NCI-H774 (cell line): ENCODE measurements around the gene PRELP.

Experiments
- DNase-seq: peaks from one replicate; lab custom pipeline; 2025; lab: John Stamatoyannopoulos, UW

Gene PRELP

GRCh38 chr1:203524152-203524551 is 48.5 kb downstream of the PRELP start:
- no peak for DNase-seq

- DNase-seq: no peak
Observed at GRCh38 chr1:203524824-203525223, 49.2 kb downstream of the PRELP start.

GRCh38 chr1:203525685-203526084 is 50.1 kb downstream of the PRELP start:
- DNase-seq: no peak

DNA sequence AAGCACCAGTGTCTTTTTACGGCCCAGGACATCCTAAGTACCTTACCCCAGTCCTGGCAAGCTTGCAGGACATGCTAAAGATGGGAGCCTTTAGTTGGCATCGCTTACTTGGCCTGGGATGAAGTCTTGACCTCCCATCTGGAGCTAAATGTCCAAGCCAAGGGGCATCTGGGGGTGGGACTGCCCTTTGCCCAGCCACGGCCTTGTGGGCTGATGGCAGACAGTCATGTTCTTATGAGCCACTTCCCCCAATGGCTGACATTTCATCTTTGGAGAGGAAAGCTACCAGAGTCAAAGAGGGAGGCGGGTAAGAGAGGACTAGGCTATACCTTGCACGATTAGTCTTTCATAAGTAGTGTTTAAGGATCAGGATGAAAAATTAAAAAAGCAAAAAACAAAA is 50.5 kb downstream of the PRELP start:
- no peak for DNase-seq

GRCh38 chr1:203526572-203526971 is 51.0 kb downstream of the PRELP start:
- DNase-seq: no peak

DNA sequence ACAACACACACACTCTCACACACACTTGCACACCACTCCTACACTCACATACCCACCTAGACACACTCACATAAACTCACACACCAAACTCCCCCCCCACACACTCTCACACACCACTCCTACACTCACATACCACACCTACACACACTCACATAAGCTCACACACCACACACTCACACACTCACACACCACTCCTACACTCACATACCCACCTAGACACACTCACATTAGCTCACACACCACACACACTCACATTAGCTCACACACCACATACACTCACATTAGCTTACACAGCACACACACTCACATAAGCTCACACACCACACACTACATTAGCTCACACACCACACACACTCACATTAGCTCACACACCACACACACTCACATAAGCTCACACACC is 51.4 kb downstream of the PRELP start:
- no peak for DNase-seq

GRCh38 chr1:203528063-203528462 is 52.5 kb downstream of the PRELP start:
- DNase-seq: no peak

DNA sequence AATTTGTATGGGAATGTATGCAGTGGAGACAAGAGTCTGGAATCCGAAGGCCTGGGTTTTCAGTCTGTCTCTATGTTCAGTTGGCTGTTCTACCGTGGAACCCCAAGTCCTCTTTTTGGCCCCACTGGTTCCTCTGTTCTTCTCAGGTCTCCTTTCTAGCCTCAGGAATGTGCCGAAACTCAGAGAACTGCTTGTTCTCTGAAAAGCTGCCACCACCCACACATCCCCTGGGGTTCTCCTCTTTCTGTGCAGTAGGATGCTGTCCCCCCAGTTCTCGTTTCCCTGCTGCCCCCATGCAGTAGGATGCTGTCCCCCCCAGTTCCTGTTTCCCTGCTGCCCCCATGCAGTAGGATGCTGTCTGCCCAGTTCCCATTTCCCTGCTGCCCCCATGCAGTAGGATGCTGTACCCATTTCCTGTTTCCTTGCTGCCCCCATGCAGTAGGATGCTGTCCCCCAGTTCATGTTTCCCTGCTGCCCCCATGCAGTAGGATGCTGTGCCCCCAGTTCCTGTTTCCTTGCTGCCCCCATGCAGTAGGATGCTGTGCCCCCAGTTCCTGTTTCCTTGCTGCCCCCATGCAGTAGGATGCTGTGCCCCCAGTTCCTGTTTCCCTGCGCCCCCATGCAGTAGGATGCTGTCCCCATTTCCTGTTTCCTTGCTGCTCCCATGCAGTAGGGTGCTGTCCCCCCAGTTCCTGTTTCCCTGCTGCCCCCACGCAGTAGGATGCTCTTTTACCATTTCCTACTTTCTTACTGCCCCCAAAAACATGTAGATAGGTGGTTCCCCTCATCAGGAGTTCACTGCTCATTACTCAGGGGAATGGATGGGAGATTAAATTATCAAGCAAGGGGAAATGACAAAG is 53.6 kb downstream of the PRELP start:
- DNase-seq: no peak

- no peak for DNase-seq
Observed at GRCh38 chr1:203531063-203531462, 55.5 kb downstream of the PRELP start.

DNA sequence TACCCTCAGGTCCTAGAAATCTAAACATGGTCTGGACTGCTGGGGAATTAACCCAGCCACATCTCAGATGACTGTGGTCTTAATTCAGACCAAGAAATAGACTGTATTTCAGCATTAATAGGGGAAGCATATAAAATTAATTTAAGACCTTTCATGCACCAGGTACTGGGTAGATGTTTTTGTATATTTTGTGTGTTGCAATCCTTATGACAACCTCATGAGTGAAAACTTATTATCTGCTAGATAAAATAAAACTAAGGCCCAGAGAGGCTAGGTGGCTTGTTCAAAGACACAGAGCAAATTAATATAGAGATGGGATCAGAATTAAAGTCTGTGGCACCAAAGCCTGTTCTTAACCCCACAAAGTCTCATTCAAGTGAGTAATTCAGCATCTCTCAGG is 58.4 kb downstream of the PRELP start:
- no peak for DNase-seq

DNA sequence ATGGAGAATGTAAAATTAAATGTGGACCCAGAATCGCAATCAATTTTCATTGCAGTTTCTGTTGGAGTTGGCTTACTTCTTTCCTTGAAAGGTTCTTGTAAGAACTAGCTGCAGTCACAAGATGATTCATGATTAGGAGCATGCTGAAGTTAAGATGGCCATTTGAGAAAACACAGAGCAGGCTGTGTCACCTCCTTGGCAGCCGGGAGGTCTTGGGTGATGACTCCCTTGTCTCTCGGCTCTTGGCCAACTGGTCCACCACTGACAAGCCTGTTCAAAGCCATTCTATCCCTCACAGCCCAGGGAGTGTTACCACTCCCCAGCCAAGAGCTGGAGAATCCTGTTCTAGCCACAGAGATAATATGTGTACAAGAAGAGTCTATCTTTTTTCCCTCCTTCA is 58.9 kb downstream of the PRELP start:
- no peak for DNase-seq

- no peak for DNase-seq
Observed at GRCh38 chr1:203536575-203536974, 61.0 kb downstream of the PRELP start.

DNA sequence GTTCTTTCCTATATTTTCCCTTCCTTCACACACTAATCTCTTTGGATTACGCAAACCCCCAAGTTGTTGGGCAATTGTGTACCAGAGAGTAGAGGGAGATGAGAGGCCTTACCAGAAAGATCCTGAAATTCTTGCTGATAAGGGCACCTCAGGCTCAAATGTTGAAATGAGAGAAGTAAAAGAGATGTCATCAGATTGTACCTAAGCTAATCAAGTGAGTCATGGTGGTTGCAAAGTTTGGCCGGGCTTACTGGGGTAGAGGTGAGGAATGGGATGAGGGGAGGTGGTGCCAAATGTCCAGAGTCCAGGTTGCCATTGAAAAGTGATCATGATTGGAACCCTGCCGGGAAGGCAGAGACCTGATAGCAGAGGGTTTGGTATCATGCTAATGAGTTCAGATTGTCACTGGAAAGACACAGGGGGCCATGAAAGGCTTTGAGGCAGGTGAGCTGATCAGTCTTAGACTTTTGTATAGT is 61.4 kb downstream of the PRELP start:
- DNase-seq: no peak

DNA sequence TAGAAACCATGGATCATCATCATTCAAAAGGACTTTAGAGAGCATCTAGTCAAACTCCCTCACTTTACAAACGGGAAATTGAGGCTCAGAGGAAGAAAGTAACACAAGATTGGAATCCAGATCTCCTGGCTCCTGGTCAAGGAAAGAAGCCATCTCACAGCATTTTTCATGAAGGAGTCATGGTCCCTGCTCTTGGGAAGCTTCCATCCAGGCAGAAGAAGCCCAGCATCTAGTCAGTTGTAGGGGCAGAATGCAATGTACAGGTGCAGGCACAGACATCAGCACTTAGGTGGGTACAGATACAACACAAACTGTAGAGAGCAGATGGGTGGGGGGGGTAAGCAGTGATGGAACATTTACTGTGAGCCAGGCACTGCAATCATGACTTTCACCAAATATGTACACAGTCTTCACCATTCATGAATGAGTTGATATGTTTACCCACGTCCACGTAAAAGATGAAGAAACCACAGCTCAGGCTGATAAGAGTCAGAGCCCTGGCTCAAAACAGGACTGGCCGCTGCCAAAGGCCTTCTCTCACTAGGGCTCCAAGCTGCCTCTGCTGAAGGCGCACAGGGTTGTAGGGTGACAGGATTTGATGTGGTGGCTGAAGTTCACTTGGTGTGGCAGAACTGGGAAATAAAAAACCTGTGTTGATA is 62.3 kb downstream of the PRELP start:
- DNase-seq: peak; percentile 46

DNA sequence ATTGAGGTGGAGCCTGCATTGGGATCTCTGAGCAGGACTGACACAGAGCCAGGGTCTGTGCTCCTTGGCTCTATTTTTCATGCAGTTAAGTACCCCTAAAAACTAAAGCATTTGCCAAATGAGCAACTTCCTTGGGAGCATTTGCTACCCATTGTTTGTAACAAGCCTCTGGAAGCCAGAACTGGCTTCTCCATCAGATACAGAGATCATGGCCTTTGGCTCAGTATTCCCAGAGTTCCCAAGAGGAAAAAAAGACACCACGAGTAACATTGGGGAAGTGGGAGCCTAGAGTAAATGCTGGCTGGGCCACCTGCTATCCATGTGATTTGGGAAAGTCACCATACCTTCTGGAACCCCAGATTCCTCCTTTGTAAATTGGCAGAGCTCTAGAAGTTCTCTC is 63.1 kb downstream of the PRELP start:
- DNase-seq: no peak

DNA sequence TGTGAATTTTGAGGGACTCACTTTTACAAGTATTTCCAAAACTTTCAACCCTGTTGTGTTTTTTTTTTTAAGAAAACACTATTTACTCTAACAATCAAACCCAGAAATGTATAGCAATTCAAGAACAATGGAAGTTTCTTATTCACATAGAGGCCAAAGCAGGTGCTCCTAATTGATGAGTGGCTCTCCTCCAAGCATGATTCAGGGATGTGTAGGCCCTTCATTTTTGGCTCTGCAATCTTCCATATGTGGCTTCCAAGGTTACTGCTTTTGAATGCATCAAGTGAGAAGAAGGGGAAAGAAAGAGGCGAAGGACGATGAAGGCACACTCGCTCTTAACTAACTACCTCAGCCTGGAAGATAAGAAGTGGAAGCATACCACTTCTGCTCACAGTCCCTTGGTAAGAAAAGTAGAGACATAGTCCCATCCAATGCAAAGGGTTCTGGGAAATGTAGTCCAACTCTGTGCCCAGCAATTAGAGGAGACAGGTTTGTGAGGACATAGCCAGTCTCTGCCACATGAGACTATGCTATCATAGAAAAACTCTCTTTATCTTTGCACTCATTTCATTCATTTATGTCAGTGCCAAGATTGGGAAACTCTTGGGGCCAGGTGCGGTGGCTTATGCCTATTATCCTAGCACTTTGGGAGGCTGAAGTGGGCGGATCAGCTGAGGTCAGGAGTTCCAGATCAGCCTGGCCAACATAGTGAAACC is 64.4 kb downstream of the PRELP start:
- DNase-seq: no peak
